Heart left ventricle (tissue), 13 donors: ENCODE data around the gene TRPM2.

Experiments
- POLR2A ChIP-seq, 2 donors: fragments of 450-650 bp; IDR thresholded peaks; one replicate each; pipeline ENCODE4 v1.6.1; 2017; ENCODE audit warnings: antibody characterized with exemption in 2 of 2, mild to moderate bottlenecking in 2 of 2, moderate library complexity in 2 of 2
- TF ChIP-seq, protein P1 (sequence below), 12 donors: fragments of 200-600 bp; sonication (generic) in 4 of 12; IDR thresholded peaks; one replicate each; pipeline versions ENCODE4 v1.5.0 to v1.8.0; 2018 to 2022; ENCODE audit warnings: antibody characterized with exemption in 12 of 12, mild to moderate bottlenecking in 5 of 12
- donor health status: ischemic (EF 13 %, LVEDD 7.1; RV severe dilation, severe dysfunction).
- donor health status: DM: no; HTN: yes; CAD: no.
- donor health status: DM: no; HTN: no; CAD: no.
- donor health status: ischemic (EF 25% LVEDD 6.9; RV normal size, moderate dysfunction).
- donor health status: ischemic (EF 25% LVEDD 5.7; RV mildly dilated, moderate dysfunction).
- donor health status: ischemic (EF 35%, LVEDD 5.7; RV mildly dilated, moderate dysfunction).
- donor health status: nonischemic (EF 11% LVEDD 7.7; RV severe dilation, severe dysfunction).
- donor health status: DM: yes; HTN: yes; CAD: no.
- donor health status: PGD.
- donor health status: ischemic (EF 29% LVEDD 5.4; RV normal size, mild dysfunction).
- donor health status: nonischemic (EF 23%, LVEDD 6.1; RV moderate dilation, normal function).

DNA sequence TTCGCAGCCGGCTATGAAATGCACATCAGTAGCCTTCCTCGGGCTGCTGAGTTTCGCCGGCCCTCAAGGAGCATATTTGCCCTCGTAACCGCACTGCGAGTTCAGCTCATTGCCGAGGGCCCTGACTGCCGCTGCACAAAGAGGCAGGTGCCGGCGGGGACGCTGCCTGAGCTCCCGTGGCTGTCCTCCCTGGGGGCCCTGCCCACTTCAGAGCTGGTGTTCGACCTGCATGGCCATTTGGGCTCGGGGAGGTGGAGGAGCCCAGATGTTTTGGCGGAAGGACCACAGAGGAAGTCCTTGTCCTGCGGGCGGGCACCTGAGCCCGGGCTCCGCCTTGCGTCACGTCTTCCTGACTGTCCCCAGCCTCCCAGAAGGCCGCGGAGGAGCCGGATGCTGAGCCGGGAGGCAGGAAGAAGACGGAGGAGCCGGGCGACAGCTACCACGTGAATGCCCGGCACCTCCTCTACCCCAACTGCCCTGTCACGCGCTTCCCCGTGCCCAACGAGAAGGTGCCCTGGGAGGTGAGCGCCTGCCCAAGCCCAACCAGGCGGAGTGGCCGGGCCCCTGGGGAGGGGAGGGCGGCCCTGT is 72.0 kb downstream of the TRPM2 start:
- TF ChIP-seq, protein P1, sequence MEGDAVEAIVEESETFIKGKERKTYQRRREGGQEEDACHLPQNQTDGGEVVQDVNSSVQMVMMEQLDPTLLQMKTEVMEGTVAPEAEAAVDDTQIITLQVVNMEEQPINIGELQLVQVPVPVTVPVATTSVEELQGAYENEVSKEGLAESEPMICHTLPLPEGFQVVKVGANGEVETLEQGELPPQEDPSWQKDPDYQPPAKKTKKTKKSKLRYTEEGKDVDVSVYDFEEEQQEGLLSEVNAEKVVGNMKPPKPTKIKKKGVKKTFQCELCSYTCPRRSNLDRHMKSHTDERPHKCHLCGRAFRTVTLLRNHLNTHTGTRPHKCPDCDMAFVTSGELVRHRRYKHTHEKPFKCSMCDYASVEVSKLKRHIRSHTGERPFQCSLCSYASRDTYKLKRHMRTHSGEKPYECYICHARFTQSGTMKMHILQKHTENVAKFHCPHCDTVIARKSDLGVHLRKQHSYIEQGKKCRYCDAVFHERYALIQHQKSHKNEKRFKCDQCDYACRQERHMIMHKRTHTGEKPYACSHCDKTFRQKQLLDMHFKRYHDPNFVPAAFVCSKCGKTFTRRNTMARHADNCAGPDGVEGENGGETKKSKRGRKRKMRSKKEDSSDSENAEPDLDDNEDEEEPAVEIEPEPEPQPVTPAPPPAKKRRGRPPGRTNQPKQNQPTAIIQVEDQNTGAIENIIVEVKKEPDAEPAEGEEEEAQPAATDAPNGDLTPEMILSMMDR (IDR thresholded peaks at IDR 0.05): no peak
- no peak for TF ChIP-seq POLR2A (IDR thresholded peaks at IDR 0.05)
